Ammon's horn (tissue), 1 donor: ENCODE results near the gene ORM2.
"Not testable (repeated sequence)": the region's sequence is repeated elsewhere in the genome, so short reads cannot be mapped to it uniquely, and the experiment has no call there.

Source experiments
- DNase-seq: peaks from one replicate; pipeline ENCODE4 v3.0.0-alpha.2; 2016; ENCODE audit warnings: low spot score

ORM2 gene

GRCh38 chr9:114332474-114333040 lies 2.9 kb downstream of the ORM2 start:
- not testable (repeated sequence) for DNase-seq

GRCh38 chr9:114333718-114334117 lies 4.0 kb downstream of the ORM2 start:
- DNase-seq, result not testable (repeated sequence)

GRCh38 chr9:114334490-114334889 lies 4.8 kb downstream of the ORM2 start:
- no peak for DNase-seq

- DNase-seq, result no peak
Observed at GRCh38 chr9:114335745-114336144, 6.1 kb downstream of the ORM2 start.

DNA sequence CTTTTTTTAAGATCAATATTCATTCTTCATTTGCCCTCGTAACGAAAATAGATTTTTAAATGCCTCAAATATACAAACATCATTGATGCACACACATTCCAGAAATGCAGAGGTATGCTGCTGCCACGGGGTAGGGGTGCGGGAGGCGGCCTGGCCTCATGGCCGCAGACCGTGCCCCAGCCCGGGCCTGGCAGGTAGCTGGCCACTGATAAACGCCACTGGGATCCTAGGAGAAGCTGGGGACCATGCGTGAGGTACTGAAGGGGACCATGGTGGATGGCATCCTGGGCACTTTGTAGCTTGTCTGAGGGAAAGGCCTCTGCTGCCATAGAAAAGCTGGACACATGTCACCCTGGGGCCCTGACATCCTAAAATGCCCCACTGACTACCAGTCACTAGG lies 6.5 kb downstream of the ORM2 start:
- DNase-seq, result no peak

GRCh38 chr9:114336699-114337395 lies 7.2 kb downstream of the ORM2 start:
- DNase-seq, result no peak

DNA sequence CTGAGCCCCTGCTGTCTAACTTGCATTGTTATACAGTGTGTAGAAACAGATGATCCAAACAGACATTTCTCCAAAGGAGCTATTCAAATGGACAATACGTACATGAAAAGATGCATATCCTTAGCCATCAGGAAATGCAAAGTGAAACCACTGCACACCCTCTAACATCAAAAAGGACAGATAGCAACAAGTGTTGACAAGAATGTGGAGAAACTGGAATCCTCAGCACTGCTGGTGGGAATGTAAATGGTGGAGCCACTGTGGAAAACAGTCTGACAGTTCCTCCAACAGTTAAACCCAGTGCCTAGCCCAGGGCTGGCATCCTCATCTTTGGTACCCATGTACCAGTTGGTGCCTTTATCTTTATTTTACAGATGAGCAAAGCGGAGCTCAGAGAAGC lies 8.5 kb downstream of the ORM2 start:
- no peak for DNase-seq

DNA sequence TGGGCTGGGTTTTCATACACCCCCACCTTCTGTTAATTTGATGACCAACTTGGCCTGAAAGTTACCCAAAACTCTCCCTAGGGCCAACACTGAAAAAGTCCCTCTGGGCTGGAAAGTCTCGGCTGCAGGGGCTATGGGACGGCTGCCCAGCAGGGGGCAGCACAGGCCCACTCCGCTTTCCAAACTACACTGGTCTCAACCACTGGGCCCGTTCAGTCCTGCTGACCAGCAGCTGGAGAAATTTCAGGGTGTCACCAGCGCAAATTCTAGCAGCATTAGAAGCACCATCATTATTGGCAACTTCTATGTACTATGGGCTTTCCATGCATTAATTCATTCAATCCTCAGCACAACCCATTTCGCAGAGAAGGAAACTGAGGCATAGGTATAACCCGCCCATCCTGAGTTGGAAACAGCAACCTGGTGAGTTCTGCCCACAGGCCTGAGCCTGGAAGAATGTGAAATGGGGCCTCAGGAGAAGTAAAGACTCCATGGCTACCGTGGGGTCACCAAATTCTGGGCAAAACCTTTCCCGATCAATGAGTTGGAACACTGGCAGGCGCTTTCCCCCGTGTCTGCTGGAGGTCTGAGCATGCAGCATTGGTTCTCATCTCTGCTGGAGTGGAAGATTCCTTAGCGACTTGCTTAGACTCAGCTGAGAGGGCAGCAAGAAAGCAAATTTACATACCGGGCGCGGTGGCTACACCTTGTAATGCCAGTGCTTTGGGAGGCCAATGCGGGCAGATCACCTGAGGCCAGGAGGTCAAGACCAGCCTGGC lies 9.7 kb downstream of the ORM2 start:
- DNase-seq, result peak; percentile 29

- no peak for DNase-seq
Observed at GRCh38 chr9:114341152-114341830, 11.6 kb downstream of the ORM2 start.

DNA sequence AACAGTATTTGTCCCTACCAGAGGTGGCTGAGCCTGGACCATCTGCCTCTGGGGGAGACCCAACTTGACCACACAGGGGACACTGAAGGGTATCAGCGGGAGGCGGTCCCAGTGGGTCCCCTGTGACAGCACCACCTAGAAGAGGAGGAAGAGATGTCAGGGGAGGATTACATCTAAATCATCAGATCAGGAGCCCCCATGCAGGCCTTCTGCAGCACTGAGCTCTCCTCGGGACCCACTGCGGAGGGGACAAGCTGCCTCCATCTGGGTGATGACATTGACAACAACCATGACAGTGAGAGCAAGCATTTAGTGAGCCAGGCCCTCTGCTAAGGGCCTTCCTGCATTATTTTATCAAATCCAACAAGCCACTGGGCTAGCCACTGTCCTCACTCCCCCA lies 12.3 kb downstream of the ORM2 start:
- no peak for DNase-seq

GRCh38 chr9:114342755-114343440 lies 13.2 kb downstream of the ORM2 start:
- DNase-seq, result no peak

- DNase-seq, result no peak
Observed at GRCh38 chr9:114343471-114344187, 14.0 kb downstream of the ORM2 start.

DNA sequence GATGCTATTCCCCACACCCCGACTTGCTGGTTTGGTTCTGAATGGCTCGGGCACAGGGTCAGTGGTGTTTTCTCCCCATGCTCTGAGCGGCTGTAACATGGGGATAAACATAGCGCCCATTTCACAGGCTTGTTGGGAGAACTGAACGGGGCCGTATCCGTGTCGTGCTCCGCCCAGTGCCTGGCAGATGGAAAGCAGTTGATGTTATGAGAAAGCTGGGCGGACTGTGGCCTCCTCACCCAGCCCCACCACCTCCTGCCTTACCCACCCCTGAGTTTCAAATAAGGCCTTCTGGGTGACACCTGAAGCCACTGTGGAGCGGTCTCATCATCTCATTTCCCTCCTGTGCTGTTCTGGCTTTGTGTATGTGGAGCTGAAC lies 14.5 kb downstream of the ORM2 start:
- no peak for DNase-seq

DNA sequence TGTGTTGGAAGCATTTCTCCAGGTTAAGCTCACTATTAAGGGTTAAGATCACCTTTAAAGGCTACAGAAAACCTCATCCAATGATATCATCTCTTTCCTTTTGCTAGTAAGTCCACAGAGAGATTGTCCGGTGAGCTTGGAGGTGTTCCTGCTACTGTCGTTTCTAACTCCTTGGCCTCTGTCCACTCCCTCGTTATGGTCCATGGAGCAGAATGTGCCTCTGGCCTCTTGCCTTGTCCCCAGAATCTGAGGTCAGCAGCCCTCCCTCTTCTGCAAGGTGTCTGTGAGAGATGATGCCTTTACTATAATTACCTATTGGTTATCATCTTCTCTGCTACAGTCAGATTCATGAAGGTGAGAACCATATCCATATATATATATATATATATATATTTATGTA lies 15.0 kb downstream of the ORM2 start:
- no peak for DNase-seq

DNA sequence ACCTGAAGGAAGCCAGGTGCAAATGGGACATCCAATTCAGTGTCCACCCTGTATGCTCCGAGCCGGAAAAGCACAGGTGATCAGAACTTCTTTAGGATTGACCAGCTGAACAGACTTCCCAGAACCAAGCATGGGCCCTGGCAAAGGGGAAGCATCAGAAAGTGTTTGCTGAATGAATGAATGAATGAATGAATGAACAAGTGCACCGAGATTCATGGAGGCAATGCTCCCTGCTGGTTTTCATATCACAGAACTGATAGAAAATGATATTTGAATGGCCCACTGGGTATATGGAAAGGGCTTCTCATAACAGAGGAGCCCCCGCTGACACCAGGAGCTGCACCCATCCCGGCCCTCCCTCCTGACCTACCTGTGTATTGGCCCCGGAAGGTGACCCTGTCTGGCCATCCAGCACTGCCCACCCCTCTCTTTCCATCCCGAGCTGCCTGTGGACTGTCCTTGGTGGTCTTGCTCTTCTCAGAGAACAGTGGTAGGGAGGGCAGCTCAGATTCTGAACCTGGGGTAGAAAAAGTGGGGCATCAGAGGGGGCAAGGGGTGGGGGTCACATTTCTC lies 15.9 kb downstream of the ORM2 start:
- DNase-seq, result no peak

GRCh38 chr9:114346146-114346545 lies 16.5 kb downstream of the ORM2 start:
- DNase-seq, result no peak

- DNase-seq, result peak; percentile 92
Observed at GRCh38 chr9:114347675-114348074, 18.0 kb downstream of the ORM2 start.

GRCh38 chr9:114348261-114348905 lies 18.7 kb downstream of the ORM2 start:
- DNase-seq, result no peak

DNA sequence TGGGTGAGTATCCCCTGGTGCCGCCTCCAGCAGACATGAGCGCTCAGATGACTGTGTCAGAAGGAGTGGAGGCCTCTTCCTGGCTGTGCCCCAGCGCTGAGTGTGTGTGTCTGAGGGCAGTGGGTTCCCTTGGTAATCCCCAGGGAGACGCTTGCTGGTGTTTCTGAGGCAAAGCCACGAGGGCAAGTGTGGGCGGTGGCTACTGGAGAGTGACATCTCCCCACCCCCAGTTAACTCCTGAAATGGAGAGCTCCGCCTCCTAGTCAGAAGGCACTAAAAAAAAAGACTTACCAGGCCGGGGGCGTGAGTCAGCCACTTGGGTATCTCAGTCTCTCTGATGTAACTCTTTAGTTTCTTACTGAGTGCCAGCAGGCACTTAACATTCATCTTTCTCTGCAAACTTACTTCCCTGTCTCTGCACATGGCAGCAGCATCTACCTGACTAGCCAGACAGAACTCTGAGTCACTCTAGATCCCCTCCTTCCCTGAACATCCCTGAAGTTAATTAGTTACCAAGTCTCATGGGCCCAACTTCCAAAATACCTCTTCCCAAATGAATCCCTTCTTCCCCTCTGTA lies 19.3 kb downstream of the ORM2 start:
- peak; percentile 48 for DNase-seq
